GM18502 (cell line): ENCODE measurements around the gene ROBO4.

Experiments
- ATAC-seq: cut with Tn5 transposase; IDR thresholded peaks from one replicate; pipeline ENCODE4 v1.9.1; 2021; ENCODE audit warnings: mild to moderate bottlenecking; ENCODE audit not compliant: unreplicated experiment, poor library complexity

Gene ROBO4

GRCh38 chr11:124875943-124876817 is 21.5 kb downstream of the ROBO4 start:
- ATAC-seq: peak; percentile 92

GRCh38 chr11:124875401-124875800 is 22.3 kb downstream of the ROBO4 start:
- ATAC-seq: no peak

- no peak for ATAC-seq
These were observed 23.0 kb downstream of the ROBO4 start for GRCh38 chr11:124874571-124875255.

- no peak for ATAC-seq
These were observed 23.7 kb downstream of the ROBO4 start for GRCh38 chr11:124873951-124874350.

- ATAC-seq: no peak
These were observed 24.9 kb downstream of the ROBO4 start for GRCh38 chr11:124872741-124873140.

- no peak for ATAC-seq
These were observed 25.4 kb downstream of the ROBO4 start for GRCh38 chr11:124872280-124872679.

- ATAC-seq: no peak
These were observed 27.2 kb downstream of the ROBO4 start for GRCh38 chr11:124870430-124870829.

- ATAC-seq: no peak
These were observed 27.7 kb downstream of the ROBO4 start for GRCh38 chr11:124869856-124870387.

- ATAC-seq: no peak
These were observed 28.3 kb downstream of the ROBO4 start for GRCh38 chr11:124869331-124869730.

GRCh38 chr11:124868331-124869274 is 29.1 kb downstream of the ROBO4 start:
- ATAC-seq: no peak

- no peak for ATAC-seq
These were observed 30.0 kb downstream of the ROBO4 start for GRCh38 chr11:124867700-124868099.

GRCh38 chr11:124865902-124866851 is 31.5 kb downstream of the ROBO4 start:
- ATAC-seq: peak; percentile 53

GRCh38 chr11:124865181-124865901 is 32.3 kb downstream of the ROBO4 start, which contains the start of gene ROBO3:
TSS of gene ROBO3 (plus strand) at chr11:124865432. CDS start at chr11:124865578, 146 bp downstream.
- ATAC-seq: no peak

- ATAC-seq: no peak
These were observed 32.8 kb downstream of the ROBO4 start for GRCh38 chr11:124864892-124865180.

- no peak for ATAC-seq
These were observed 33.3 kb downstream of the ROBO4 start for GRCh38 chr11:124864176-124864891.

GRCh38 chr11:124863826-124864165 is 33.9 kb downstream of the ROBO4 start:
- no peak for ATAC-seq

- ATAC-seq: no peak
These were observed 34.4 kb downstream of the ROBO4 start for GRCh38 chr11:124863137-124863825.

- ATAC-seq: no peak
These were observed 36.0 kb downstream of the ROBO4 start for GRCh38 chr11:124861670-124862069.
